Measurements from ENCODE around the gene RGS18.
"Not testable (repeated sequence)": the region's sequence is repeated elsewhere in the genome, so short reads cannot be mapped to it uniquely, and the experiment has no call there.

The RGS18 gene

GRCh38 chr1:192165002-192165401, 6.7 kb downstream of the RGS18 start:
- DNase-seq: not testable (repeated sequence)

DNA sequence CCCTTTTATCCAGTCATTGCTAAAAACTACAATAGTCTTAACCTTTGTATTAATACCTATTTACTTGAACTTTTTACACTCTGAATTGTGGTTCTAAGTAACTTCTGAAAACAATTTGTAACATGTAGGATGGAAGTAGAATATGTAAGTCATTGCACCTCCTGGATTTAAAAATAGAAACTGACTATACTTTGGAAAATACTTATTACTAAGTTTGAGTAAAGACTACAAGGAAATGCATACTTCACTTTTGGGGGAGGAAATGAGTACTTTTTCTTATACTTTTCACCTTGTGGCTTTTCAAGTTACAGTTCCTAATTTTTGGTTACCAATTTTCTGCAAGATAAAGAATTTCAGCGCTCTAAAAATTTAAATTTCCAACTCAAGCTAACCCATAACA, 8.7 kb downstream of the RGS18 start:
- DNase-seq: no peak

DNA sequence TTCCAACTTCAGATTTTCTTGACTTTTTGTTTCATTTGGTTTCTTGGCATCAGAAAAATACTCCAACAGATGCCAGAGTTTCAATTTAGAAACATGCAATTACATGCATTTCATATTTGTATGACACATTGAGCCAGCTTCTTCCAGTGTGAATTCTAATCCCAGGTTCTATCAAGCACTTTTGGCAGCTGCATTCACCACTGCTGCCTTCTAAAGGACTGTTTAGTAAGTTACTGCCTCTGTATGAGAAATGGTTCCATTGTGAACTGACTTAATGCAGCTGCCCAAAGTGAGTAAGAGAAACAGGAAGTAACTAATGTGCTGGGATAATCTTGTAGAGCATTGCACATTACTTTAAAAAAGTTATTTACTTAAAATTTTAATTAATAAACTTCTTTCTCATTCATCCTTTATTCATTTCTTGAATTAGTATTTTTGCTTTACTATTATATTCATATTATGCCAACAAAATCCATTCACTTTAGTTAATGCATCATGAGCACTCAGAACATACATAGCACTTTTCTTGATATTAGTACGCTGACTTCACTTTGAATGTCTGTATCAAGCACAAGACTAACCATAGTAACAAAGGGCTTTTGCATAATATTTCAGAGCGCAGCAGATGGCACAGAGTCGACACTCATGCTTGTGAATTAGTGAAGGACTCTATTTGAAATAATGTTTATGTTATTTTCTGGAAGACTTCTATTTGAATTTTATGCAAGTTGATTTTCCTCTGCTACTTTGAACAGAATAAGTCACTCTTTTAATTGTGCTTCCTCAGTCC, 9.8 kb downstream of the RGS18 start:
- no peak for DNase-seq

GRCh38 chr1:192168964-192169363, 10.7 kb downstream of the RGS18 start:
- DNase-seq: no peak

DNA sequence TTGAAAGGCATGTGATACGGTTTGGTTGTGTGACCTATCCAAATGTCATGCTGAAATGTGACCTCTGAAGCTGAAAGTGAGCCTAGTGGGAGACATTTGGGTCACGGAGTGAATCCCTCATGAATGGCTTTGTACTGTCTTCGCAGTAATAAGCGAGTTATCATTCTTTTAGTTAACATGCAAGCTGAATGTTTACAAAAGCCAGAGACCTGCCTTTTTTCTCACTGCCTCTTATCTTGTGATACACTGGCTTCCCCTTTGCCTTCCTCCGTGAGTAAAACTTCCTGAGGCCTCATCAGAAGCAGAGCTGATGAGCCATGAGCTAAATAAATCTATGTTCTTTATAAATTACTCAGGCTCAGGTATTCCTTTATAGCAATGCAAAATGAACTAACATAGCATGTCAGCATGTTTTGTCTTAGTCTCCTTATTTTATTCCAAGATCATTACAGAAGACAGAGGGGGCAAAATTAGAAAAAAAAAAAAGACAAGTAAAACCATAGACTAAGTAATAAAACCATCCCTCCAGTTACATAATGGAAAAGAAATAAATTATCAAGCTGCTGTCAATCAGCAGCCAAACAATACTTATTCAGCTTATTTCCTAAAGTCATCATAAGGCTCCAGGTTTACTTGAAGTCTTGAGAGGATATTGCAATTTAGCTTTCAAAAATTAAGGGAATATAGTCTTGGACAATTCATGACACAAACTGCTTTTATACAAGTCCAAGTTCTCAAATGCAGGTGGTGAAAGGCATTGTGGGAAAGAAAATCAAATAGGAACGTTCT, 12.1 kb downstream of the RGS18 start:
- DNase-seq: no peak

DNA sequence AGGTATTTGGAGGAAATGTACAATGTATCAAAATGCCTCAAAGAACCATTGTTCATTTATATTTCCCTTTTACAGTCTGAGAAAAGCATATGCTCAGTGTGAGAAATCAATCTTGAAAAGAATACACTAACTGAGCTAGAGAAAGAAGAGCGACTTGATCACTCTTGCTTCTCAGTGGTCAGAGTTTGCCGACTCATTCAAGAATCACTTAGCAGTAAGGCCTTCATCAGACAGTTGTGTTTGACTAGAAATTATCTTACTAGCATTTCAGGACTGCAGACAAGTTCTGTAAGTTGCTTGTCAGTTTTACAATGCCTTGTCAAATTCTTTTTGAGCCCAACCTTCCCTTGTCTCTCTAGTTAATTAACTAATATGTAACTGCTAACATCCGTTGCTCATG, 12.9 kb downstream of the RGS18 start:
- DNase-seq: no peak

GRCh38 chr1:192175971-192176370, 17.7 kb downstream of the RGS18 start:
- DNase-seq: no peak

DNA sequence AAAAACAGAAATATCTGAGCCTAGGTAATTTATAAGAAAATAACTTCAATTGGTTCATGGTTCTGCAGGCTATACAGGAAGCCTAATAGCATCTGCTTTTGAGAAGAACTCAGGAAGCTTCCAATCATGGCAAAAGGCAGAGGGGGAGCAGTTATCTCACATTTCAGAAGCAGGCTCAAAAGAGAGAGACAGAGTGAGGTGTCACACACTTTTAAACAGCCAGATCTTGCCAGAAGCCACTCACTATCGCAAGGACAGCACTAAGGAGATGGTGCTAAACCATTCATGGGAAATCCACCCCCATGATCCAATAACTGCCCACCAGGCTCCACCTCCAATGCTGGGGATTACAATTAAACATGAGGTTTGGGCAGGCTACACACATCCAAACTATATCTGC, 25.5 kb downstream of the RGS18 start:
- DNase-seq: no peak

DNA sequence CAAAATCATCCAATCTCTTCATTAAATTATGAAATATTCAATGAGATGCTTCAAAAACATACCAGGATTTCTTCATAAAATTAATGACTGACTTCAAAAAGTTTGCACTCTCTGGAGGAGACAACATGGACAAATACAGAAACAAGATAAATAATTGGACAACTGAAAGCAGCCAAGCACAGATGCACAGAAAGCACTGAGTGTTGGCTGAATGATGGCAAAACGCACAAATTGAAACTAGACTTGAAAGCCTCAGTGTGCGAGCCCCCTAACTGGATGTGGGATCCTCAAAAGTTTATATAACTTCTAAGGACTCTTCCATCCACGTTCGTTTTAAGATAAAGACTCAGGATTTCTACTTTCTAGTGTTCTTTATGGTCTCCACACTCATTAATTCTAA, 27.9 kb downstream of the RGS18 start:
- no peak for DNase-seq

DNA sequence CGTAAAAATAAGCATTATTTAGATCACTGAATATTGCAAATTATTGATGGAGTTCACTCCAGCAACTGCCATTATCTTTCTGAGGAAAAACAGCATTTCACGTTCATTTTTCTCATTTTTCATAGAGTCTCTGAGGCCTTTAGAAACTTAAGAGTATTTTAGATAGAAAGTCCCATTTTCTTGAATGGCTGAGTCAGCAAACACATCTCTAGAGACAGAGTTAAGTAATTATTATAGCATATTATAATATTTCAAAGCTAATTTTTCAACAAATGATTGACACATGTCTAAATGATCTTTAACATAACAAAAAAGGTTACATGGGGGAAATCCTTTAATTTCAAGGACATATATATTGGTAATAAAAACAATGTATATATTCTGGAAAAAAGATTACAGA, 31.8 kb downstream of the RGS18 start:
- DNase-seq: no peak

GRCh38 chr1:192201303-192201702, 43.0 kb downstream of the RGS18 start:
- no peak for DNase-seq

- DNase-seq: no peak
Measured at GRCh38 chr1:192224396-192224795, 66.1 kb downstream of the RGS18 start.

GRCh38 chr1:192224846-192225245, 66.6 kb downstream of the RGS18 start:
- DNase-seq: no peak

- no peak for DNase-seq
Measured at GRCh38 chr1:192225266-192225665, 67.0 kb downstream of the RGS18 start.

DNA sequence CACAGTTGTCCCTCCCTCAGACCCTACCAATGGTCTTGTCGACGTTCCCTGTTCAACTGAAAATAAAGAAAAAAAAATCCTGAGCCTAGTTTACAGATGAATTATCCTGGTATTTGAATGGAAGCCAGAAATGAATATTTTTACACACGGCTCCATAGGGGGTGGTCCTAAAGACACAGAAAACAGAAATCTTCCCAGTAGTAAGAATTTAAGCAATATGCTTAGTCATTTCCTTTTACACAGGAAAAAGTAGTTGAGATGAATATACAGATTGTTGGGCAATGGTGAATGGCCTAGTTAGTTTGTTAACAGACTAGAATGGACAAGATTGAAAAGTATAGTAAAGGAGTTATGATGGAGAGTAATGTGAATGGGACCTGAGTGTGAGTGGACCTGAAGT, 67.4 kb downstream of the RGS18 start:
- DNase-seq: no peak

DNA sequence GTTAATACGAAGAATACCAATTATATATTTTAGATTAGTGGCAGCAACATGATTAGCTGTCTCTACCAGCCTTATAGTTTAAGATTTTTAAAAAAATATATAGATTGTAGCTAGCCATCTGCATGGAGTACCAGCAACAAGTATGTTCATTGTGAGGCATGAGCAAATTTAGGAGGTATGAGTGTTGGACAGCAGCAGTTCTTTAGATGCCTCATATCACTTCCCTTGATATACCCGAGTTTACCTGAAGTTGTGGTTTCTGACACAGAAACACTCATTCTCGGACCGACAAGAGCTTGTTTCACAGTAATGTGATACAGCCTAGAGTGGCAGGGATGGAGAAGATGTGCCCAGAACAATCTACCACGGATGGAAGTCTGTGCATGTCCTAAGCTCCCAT, 69.1 kb downstream of the RGS18 start:
- no peak for DNase-seq

GRCh38 chr1:192227980-192228379, 69.7 kb downstream of the RGS18 start:
- DNase-seq: not testable (repeated sequence)

GRCh38 chr1:192232817-192233417, 74.7 kb downstream of the RGS18 start:
- DNase-seq: no peak

GRCh38 chr1:192235127-192235526, 76.9 kb downstream of the RGS18 start:
- DNase-seq: no peak

Data from amygdala (tissue), 56 donors.